HepG2 (cell line): ENCODE data around the gene APRT. TPM values are rescaled to one million over a fixed set of nuclear protein-coding genes. Genes with fewer than 3 reads are reported as not detected.
"Not testable (repeated sequence)": the region's sequence is repeated elsewhere in the genome, so short reads cannot be mapped to it uniquely, and the experiment has no call there.

Experiments
- ATAC-seq: fragments of 200-7000 bp; cut with Tn5 transposase; 3 replicates; pipeline ENCODE4 v1.9.1; 2020; ENCODE audit warnings: mild to moderate bottlenecking, moderate library complexity
- BruUV-seq: library from RNA; stranded (reverse); fragments of 400-500 nt; replicated peaks from 2 replicates; lab custom pipeline; 2021; lab: Mats Ljungman, UMichigan
- CTCF ChIA-PET: fragments of 300-600 bp; formaldehyde crosslinking; extraction: SDS; loops from one replicate; lab custom pipeline; 2021; ENCODE audit warnings: low total read pairs, inconsistent platforms, low intra/inter-chr PET ratio; lab: Yijun Ruan, JAX
- POLR2A ChIA-PET: fragments of 350-600 bp; sonication (Branson Sonifier 250); formaldehyde crosslinking; loops from one replicate; lab custom pipeline; 2020; ENCODE audit warnings: antibody characterized with exemption, inconsistent platforms; lab: Yijun Ruan, JAX
- DNase-seq: peaks from one replicate; pipeline ENCODE4 v3.0.0-alpha.2; 2015; ENCODE audit warnings: low spot score
- FAIRE-seq: peaks from 3 replicates; lab custom pipeline; 2011; peaks lifted over from hg19 to GRCh38; lab: Jason Lieb, UNC
- H2AFZ ChIP-seq: one replicate; pipeline ENCODE4 v1.6.1; 2011; ENCODE audit warnings: low read length, inconsistent platforms
- H3K27ac ChIP-seq: fragments of 300-600 bp; 3 replicates; pipeline ENCODE4 v1.8.0; 2011; ENCODE audit warnings: mixed run types, mild to moderate bottlenecking, mixed read lengths, low read length, inconsistent platforms; ENCODE audit not compliant: insufficient read depth; ENCODE audit errors: extremely low read length
- H3K27me3 ChIP-seq, 2 experiments: fragments of 200-600 bp in 1 of 2; 2 replicates in 1 of 2; 3 replicates in 1 of 2; pipeline versions ENCODE4 v1.6.0 to v1.8.0; 2011; ENCODE audit warnings: low read length in 2 of 2, mild to moderate bottlenecking in 2 of 2, moderate library complexity in 2 of 2, inconsistent platforms in 1 of 2; ENCODE audit not compliant: insufficient read depth in 2 of 2, control insufficient read depth in 1 of 2
- H3K36me3 ChIP-seq, 2 experiments: fragments of 200-600 bp in 1 of 2; replicated peaks in 1 of 2; 2 replicates in 1 of 2; 3 replicates in 1 of 2; pipeline versions ENCODE4 v1.5.1 to v1.8.0; 2011; ENCODE audit warnings: low read length in 2 of 2, inconsistent platforms in 1 of 2; ENCODE audit not compliant: insufficient read depth in 2 of 2, control insufficient read depth in 1 of 2
- H3K4me1 ChIP-seq: 2 replicates; pipeline ENCODE4 v1.5.1; 2012; ENCODE audit warnings: low read length, inconsistent platforms; ENCODE audit not compliant: insufficient read depth
- H3K4me2 ChIP-seq: 2 replicates; pipeline ENCODE4 v1.6.0; 2011; ENCODE audit warnings: low read depth, low read length, inconsistent platforms
- H3K4me3 ChIP-seq, 3 experiments: fragments of 200-600 bp in 1 of 3; sonication (generic), shearing (Covaris generic) in 1 of 3; replicated peaks in 1 of 3; 2 replicates each; pipeline ENCODE4 v1.5.1; 2011 to 2016; ENCODE audit warnings: low read length in 3 of 3, inconsistent platforms in 2 of 3, low read depth in 2 of 3, mild to moderate bottlenecking in 2 of 3, control low read depth in 1 of 3, mixed read lengths in 1 of 3; ENCODE audit not compliant: insufficient read depth in 1 of 3
- H3K79me2 ChIP-seq: one replicate; pipeline ENCODE4 v1.6.1; 2011; ENCODE audit warnings: low read length, inconsistent platforms; ENCODE audit not compliant: insufficient read depth
- H3K9ac ChIP-seq: 2 replicates; pipeline ENCODE4 v1.6.0; 2011; ENCODE audit warnings: mild to moderate bottlenecking, low read depth, low read length, inconsistent platforms; ENCODE audit not compliant: insufficient read depth
- H3K9me3 ChIP-seq: 2 replicates; pipeline ENCODE4 v1.5.1; 2012; ENCODE audit warnings: mild to moderate bottlenecking, low read length
- H4K20me1 ChIP-seq: 2 replicates; pipeline ENCODE4 v1.6.0; 2011; ENCODE audit warnings: inconsistent platforms, mild to moderate bottlenecking, low read length, moderate library complexity; ENCODE audit not compliant: insufficient read depth
- AGO2 ChIP-seq: fragments of 200-400 bp; formaldehyde crosslinking; optimal IDR thresholded peaks from 2 replicates; pipeline ENCODE3; 2017; ENCODE audit warnings: mild to moderate bottlenecking, low read depth, low read length, moderate library complexity
- HNRNPL ChIP-seq: fragments of 200-400 bp; formaldehyde crosslinking; IDR thresholded peaks from 2 replicates; pipeline ENCODE4 v1.6.1; 2017; ENCODE audit warnings: mild to moderate bottlenecking, low read depth, low read length
- ZNF34 ChIP-seq: sonication (generic); formaldehyde crosslinking; IDR thresholded peaks from 2 replicates; pipeline ENCODE4 v1.4.0; 2020; ENCODE audit warnings: mild to moderate bottlenecking, missing genetic modification reagents, borderline replicate concordance
- ZNF546 ChIP-seq: sonication (generic); formaldehyde crosslinking; conservative IDR thresholded peaks from 2 replicates; pipeline ENCODE4 v1.8.1; 2023; ENCODE audit warnings: mild to moderate bottlenecking, missing genetic modification reagents
- WGBS: methylation state at CpG from one replicate; pipeline ENCODE4 v1.1.6; 2017; ENCODE audit warnings: low lambda C conversion rate; 5-methylcytosine and 5-hydroxymethylcytosine counted together
- in situ Hi-C: cut with HindIII; loops from 2 replicates; pipeline ENCODE4 v1.10.0; 2017; ENCODE audit warnings: low pct_unique_long_range_greater_than_20kb; ENCODE audit not compliant: extremely low pct_ligation_motif_present
- intact Hi-C: fragments of 100-400 bp; cut with micrococcal nuclease; formaldehyde crosslinking; loops from one replicate; pipeline ENCODE4 v1.10.0; 2022; ENCODE audit not compliant: unreplicated experiment
- polyA plus RNA-seq, 8 experiments: library from polyadenylated mRNA; depleted of rRNA in 3 of 8; stranded (reverse) in 7 of 8; unstranded in 1 of 8; fragments of >200 nt; fragmentation: Illumina TruSeq in 4 of 8; extraction: Trizol in 4 of 8; gene quantifications; 2 replicates each; pipeline versions ENCODE4 v1.2.1 to v1.2.3, GENCODE V29; 2011 to 2016; ENCODE audit warnings: low read depth in 4 of 8, missing spikeins in 1 of 8, mixed read lengths in 1 of 8; ENCODE audit not compliant: insufficient read depth in 1 of 8
- total RNA-seq, 5 experiments: library from RNA; depleted of rRNA; stranded (reverse); fragments of >200 nt; fragmentation: Illumina TruSeq; extraction: Trizol; gene quantifications; 2 replicates each; pipeline ENCODE4 v1.2.3, GENCODE V29; 2016; ENCODE audit warnings: low read depth in 1 of 5

Gene APRT
- total and polyA plus RNA-seq, 2 of the 13 experiments (the other 11 are each of a cell fraction or from before 2014, with no cell fraction given), result 155 to 242 TPM

DNA sequence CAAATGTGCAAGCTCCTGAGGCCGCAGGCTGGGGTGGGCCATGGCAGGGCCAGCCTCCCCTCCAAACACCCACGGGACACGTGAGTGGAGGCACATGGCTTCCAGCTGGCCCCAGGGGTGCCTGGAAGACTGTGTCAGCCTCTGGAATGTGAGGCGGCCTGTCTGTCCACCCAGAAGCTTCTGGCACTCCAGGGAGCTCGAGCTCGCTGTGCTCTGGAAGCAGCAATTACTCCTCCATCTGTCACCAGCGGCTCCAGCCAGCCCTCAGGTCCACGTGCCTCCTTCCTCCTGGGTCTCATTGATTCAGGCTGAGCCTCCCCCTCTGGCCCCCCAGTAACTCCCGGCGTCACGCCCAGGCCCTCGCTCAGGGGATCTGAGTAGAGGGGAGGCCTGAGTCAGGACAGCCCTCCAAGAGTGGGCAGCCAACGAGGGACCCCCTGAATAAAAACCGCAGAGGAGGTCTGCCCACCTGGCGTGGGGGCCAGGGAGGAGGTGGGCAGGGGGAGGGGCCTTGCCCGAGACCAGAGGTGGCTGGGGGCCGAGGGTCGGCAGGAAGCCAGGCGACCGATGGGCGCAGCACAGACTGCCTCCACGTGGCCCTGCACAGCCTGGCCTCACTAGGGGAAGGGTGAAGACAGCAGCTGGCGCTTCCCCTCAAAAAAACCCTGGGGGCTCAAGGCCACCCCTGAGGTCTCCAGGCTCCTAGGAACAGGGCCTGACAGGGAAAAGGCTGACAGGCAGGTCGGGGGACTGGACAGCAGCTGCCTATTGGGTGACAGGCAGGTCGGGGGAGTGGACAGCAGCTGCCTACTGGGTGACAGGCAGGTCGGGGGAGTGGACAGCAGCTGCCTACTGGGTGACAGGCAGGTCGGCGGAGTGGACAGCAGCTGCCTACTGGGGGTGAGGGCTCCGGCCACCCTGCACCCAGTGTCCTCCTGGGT is 38.6 kb downstream of the APRT start:
- DNase-seq (no peak), ATAC-seq (no peak), FAIRE-seq (no peak)
- ChIA-PET CTCF (no interaction called here), POLR2A (interaction anchor here (0.7 to 2.2 kb wide), 7 partner anchors 8 to 68 kb away, joined by 3 to 10 read pairs (median 4); partner anchors contain the start of gene PIEZO1)
- Histone ChIP-seq H3K9me3 (no peaks in the 10 kb centered on the region), H3K27me3 (no peaks in the 10 kb centered on the region), H3K4me2 (no peak overlapping the region), H3K4me1 (peaks cover 36% of the 10 kb centered on the region), H3K27ac (no peak overlapping the region), H3K79me2 (peaks cover 39% of the 10 kb centered on the region), H3K36me3 (peaks cover 2 to 6% of the 10 kb centered on the region in 2 experiments; a peak in 2 of 5 replicates), H2AFZ (no peak overlapping the region), H3K4me3 (no peak overlapping the region), H3K9ac (no peak overlapping the region), H4K20me1 (peaks cover 16% of the 10 kb centered on the region; the same call in 1 of the 2 replicates)
- intact Hi-C loops, result no loop called here
- BruUV-seq, result no TSS peak
- in situ Hi-C loops, result no loop called here
- WGBS, result 90% methylated on average over 23 of the region's 29 CpGs
- no peak for TF ChIP-seq ZNF34 (CRISPR knock-in tag)
- peak; percentile 39 for TF ChIP-seq AGO2

DNA sequence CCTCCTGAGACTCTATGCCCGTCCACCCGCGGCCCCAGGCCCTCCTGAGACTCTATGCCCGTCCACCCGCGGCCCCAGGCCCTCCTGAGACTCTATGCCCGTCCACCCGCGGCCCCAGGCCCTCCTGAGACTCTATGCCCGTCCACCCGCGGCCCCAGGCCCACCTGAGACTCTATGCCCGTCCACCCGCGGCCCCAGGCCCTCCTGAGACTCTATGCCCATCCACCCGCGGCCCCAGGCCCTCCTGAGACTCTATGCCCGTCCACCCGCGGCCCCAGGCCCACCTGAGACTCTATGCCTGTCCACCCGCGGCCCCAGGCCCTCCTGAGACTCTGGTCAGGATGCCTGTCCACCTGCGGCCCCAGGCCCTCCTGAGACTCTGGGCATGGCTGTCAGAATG is 39.9 kb downstream of the APRT start:
- FAIRE-seq, H3K4me3 ChIP-seq, H3K27me3 ChIP-seq, H3K27ac ChIP-seq, H3K9ac ChIP-seq, H3K36me3 ChIP-seq, in situ Hi-C loops, BruUV-seq, CTCF ChIA-PET, H3K4me2 ChIP-seq, ATAC-seq, DNase-seq, H3K9me3 ChIP-seq, H2AFZ ChIP-seq: not testable (repeated sequence)
- Histone ChIP-seq H3K79me2 (peaks cover 38% of the 10 kb centered on the region), H4K20me1 (peaks cover 16% of the 10 kb centered on the region; the same call in 1 of the 2 replicates), H3K4me1 (peaks cover 36% of the 10 kb centered on the region)
- 95% methylated on average over 17 of the region's 23 CpGs for WGBS
- POLR2A ChIA-PET, result interaction anchor here (1.3 to 1.6 kb wide), 2 partner anchors 10 to 12 kb away, joined by 3 to 8 read pairs; no protein-coding TSS in a partner anchor
- 0 out of 2 replicates have a peak, but pooled peaks have one; percentile 73 for TF ChIP-seq ZNF546 (CRISPR knock-in tag)
- peak; percentile 64; the same call in 1 of the 2 replicates for TF ChIP-seq HNRNPL
- TF ChIP-seq AGO2, result peak; percentile 29
- intact Hi-C loops, result loop anchor here (1.0 to 2.0 kb wide), 2 partner anchors 13 to 23 kb away; partner anchors contain the start of gene PIEZO1
